Posterior vena cava (tissue), 2 donors: ENCODE data around the gene SOHLH1. TPM values are rescaled to one million over a fixed set of nuclear protein-coding genes. Genes with fewer than 3 reads are reported as not detected.
"Not testable (repeated sequence)": the region's sequence is repeated elsewhere in the genome, so short reads cannot be mapped to it uniquely, and the experiment has no call there.

Source experiments
- DNase-seq: peaks from one replicate; pipeline ENCODE4 v3.0.0-alpha.2; 2020; ENCODE audit warnings: low spot score
- intact Hi-C, 2 donors: fragments of 100-400 bp; cut with DNase I; formaldehyde crosslinking; loops; one replicate each; pipeline versions ENCODE4 v1.14.1 to v1.14.2; 2022 to 2023
- total RNA-seq, 2 donors: library from RNA; stranded (reverse); fragmentation: NEBNext Ultra II Directional; extraction: Animal tissue kit (Norgen Biotek cat#: 25700); gene quantifications; one replicate each; pipeline ENCODE4 v1.2.1, GENCODE V29; 2021
- donor health status: DM: yes; HTN: yes; CAD: no.
- donor health status: DM: yes; HTN: yes; CAD: no.

Gene SOHLH1
- total RNA-seq, 2 donors from 2014 or later: not detected

- no peak for DNase-seq
- intact Hi-C loops: loop anchor here in 1 of 2 donors (10.0 kb wide), 1 partner anchor 406 kb away; no protein-coding TSS in a partner anchor
These were observed 8.3 kb downstream of the SOHLH1 start for GRCh38 chr9:135690836-135691570.

- DNase-seq: no peak
- intact Hi-C loops: no loop called here
These were observed 10.3 kb downstream of the SOHLH1 start for GRCh38 chr9:135689011-135689410.

DNA sequence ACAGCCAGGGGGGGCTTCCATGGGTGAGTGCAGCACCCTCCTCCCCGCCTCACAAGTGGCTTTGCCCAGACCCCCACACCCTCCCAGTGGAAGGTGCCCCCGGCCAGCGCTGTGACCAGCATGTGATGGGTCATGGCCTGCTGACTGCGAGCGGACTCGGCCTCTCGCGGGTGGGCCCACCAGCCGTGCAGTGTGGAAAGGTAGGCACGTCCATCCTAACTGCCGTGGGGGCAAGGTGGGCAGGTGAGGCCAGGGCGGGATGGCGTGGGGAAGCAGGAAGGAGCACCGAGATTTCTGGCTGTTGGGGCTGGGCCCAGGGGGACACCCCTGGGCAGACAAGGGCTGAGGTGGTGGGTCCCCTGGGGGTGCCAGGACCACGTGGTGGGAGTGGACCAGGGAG lies 12.1 kb downstream of the SOHLH1 start:
- intact Hi-C loops: no loop called here
- no peak for DNase-seq

- no peak for DNase-seq
- intact Hi-C loops: no loop called here
These were observed 14.6 kb downstream of the SOHLH1 start for GRCh38 chr9:135684691-135685090.

DNA sequence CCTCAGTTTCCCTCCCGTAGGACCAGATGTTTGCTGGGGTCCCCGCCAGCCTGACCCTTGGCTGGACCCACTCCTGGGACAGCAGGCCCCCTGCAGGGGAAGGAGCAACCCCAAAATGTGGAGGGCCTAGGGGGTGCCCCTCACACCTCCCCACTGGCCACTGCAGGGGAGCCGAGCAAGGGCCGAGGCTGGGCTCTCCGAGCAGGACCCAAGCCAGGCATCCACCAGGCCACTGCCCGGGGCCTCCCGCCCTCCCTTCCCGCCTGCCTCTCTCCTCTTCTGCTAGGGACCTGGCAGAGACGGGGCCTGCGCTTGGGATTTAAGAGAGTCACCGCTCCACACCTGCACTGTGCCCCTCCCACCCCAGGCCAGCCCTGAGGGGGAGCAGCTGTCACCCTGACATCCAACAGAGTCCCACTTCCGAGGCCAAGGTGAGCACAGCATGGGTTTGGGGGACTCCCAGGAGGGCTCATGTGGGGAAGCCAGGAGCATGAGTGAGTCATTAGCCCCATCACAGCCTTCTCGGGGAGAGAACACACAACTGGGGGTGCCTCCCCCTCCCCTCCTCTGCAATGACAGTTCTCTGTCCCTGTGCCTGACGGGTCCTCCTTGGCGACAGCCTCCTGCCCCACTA lies 15.8 kb downstream of the SOHLH1 start:
- DNase-seq: no peak
- intact Hi-C loops: no loop called here

DNA sequence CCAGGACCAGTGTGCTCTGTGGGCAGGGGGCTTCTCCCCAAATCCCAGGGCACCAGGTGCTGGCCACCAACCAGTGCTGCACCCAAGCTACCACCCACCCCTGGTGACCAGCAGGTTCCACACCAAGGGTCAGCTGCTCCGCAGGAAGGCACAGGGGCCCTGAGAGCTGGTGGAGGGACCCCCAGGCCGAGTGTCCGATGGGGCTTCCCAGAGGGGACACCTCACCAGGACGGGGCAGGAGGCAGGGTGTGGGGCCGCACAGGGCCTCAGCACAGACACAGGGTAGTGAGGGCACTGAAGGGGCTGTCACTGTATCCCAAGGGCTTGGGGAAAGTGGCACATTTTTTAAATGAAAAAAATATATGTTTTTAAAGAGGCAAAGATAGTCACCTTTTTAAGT lies 18.1 kb downstream of the SOHLH1 start:
- no peak for DNase-seq
- intact Hi-C loops: no loop called here

- intact Hi-C loops: no loop called here
- DNase-seq: no peak
These were observed 19.2 kb downstream of the SOHLH1 start for GRCh38 chr9:135680056-135680455.

DNA sequence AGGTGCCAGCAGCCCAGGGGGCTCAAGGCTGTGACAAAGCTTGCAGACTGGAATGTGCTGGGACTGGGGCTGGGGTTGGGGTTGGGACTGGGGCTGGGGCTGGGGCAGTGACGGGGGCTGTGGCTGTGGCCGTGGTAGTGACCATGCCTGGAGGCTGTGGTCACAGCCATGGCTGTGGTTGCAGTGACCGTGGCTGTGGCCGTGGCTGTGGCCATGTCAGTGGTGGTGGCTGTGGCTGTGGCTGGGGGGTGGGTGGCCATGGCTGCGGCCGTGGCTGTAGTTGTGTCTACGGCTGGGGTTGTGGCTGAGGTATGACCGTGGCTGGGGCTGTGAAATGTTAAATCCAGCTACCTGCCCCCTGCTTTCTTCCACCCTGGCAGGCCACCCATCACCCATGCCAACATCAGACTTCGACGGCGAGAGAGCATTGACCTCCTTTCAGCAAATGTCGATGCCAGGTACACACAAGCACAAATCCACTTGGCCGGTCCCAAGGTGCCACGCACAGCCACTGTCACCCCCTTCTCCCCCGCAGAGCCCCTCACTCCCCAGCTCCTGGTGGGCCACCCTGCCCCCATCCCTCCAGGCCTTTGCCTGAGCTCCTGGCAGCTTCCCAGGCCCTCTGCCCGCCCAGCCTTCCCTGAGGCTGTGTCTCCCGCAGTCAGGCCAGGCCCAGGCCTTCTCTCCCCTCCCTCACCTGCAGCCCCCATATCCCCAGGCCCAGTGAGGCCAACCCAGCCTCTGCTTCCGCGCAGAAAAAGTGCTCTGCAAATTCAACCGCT lies 20.9 kb downstream of the SOHLH1 start:
- DNase-seq: no peak
- intact Hi-C loops: no loop called here

DNA sequence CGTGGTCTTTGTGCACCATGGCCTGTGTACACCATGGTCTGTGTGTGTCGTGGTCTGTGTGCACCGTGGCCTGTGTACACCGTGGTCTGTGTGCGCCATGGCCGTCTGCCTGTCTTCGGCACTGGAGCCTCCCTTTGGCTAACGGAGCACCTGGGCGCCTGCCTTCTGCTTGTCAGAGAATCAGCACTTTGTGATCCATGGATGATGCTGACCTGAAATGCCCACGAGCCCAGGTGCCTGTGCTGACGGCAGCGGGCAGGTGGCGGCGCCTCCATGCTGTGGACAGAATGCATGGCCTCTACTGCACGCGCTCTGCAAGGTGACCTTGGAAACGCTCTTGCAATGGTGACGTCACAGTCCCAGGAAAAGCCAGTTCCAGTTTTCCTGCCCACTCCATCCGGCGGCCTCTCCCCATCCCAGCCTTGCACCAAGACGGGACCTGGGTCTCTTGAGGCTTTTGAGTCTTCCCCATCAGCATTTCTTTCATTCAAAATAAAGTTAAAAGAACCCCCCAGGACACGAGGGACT lies 21.6 kb downstream of the SOHLH1 start:
- no peak for DNase-seq
- intact Hi-C loops: no loop called here

DNA sequence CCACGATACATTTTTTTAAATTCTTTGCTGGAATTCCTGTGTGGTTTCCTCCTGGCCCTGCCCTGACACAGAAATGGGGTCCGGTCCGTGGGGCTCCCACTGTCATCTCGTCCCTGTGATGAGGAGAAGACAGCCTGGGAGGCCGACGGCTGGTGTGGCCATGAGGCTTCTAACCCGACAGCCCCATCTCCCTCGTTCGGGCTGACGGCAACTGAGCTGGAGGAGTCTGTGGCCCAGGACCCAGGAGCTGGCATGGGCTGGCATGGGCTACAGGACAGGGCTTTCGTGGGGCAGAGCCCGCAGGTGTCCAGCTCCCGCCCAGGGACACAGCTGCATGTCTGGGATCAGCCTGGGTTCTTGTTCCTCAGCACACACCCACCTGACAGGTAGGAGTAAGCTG lies 22.4 kb downstream of the SOHLH1 start:
- no peak for DNase-seq
- intact Hi-C loops: no loop called here

- no peak for DNase-seq
- intact Hi-C loops: no loop called here
These were observed 24.3 kb downstream of the SOHLH1 start for GRCh38 chr9:135674977-135675376.

- intact Hi-C loops: no loop called here
- no peak for DNase-seq
These were observed 25.3 kb downstream of the SOHLH1 start for GRCh38 chr9:135673941-135674340.

GRCh38 chr9:135672786-135673185 lies 26.5 kb downstream of the SOHLH1 start:
- intact Hi-C loops: not testable (repeated sequence)
- DNase-seq: peak; percentile 19

DNA sequence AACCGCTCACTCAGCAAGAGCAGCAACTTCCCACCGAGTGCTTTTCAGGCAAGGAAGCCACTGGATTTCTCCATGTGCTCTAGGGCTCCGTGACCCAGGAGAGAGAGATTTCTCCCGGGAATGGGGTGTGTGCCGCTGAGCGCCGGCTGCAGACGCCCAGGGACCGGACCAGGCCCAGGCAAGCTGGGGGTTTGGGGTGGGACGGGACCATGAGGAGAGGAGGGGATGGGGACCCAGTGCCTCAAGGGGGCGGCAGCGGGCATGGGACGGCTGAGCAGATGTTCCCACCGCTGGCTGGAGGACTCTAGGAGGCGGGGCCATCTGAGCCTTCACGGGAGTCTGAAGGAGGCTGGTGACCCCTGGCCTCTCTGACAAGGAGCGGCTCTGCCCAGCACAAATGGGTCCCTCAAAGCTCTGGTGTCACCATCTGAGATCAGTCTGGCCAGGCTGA lies 27.7 kb downstream of the SOHLH1 start:
- DNase-seq: no peak
- intact Hi-C loops: no loop called here

DNA sequence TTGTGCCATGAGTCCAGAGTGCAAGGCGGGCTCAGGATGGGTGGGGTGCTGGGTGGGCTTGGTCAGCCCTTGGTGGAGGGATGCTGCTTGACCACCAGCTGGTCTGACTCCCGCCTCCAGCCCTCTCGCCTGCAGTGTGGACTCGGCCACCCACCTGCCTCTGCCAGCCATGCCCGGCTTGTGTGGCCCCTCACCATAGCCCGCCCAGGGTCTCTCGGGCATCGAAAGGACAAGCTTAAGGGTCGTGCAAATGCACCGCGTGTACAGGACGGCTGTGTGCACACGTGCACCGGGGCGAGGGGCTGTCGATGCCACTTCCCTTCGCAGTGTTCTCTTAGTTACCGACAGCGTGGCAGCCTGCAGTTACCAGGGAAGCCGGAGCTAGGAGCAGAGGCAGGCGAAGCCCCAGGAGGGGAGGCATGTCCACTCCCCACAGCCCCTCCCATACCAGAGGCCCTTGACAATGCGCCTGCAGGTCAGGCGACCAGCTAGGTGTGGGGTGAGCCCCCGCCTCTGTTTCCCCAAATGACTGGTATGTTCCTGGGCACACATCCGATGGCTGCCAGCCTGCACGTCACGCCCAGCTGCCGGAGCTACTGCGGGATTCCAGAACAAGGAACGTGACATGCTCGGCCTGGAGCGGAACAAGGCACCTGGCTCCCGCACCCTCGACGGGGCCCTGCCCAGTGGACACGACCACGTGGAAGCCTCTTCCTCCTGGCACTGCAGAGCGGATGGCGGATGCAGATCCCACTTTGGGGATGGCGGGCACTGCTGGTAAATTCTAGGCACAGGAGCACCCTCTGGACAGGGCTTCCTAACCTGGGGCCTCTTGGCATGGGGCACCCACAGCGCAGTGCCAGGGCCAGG lies 28.3 kb downstream of the SOHLH1 start:
- intact Hi-C loops: no loop called here
- DNase-seq: peak; percentile 77

- intact Hi-C loops: no loop called here
- peak; percentile 66 for DNase-seq
These were observed 29.5 kb downstream of the SOHLH1 start for GRCh38 chr9:135669616-135670285.

DNA sequence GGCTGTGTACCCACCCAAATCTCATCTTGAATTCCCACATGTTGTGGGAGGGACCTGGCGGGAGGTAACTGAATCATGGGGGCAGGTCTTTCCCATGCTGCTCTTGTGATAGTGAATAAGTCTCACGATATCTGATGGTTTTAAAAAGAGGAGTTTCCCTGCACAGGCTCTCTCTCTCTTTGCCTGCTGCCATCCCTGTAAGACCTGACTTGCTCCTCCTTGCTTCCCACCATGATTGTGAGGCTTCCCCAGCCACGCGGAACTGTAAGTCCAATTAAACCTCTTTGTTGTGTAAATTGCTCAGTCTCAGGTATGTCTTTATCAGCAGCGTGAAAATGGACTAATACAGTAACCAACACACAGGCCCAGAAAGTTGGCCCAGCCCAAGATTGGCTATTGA lies 30.3 kb downstream of the SOHLH1 start:
- DNase-seq: peak; percentile 25
- intact Hi-C loops: not testable (repeated sequence)

- intact Hi-C loops: no loop called here
- peak; percentile 73 for DNase-seq
These were observed 31.7 kb downstream of the SOHLH1 start for GRCh38 chr9:135667463-135668001.
